Choroid plexus epithelial cell (primary cell): Measurements from ENCODE around the gene ROR2.

Experiments
- DNase-seq: peaks from one replicate; pipeline ENCODE4 v3.0.0-alpha.2; 2010; ENCODE audit warnings: low read depth
- H3K4me3 ChIP-seq: 2 replicates; pipeline ENCODE4 v1.5.1; 2011; ENCODE audit warnings: low read depth, mild to moderate bottlenecking, control low read depth, low read length, moderate library complexity
- CTCF ChIP-seq: conservative IDR thresholded peaks from 2 replicates; pipeline ENCODE4 v1.5.1; 2011; ENCODE audit warnings: low read depth, mild to moderate bottlenecking, control low read depth, inconsistent platforms, low read length, moderate library complexity

The ROR2 gene

GRCh38 chr9:91837981-91838731 lies 111.9 kb downstream of the ROR2 start:
- no peak overlapping the region for H3K4me3 ChIP-seq
- peak; percentile 58 for DNase-seq
- TF ChIP-seq CTCF: no peak

- no peak overlapping the region for H3K4me3 ChIP-seq
- TF ChIP-seq CTCF: no peak
- no peak for DNase-seq
Observed at GRCh38 chr9:91836515-91836914, 113.5 kb downstream of the ROR2 start.

GRCh38 chr9:91835632-91836031 lies 114.4 kb downstream of the ROR2 start:
- no peak for DNase-seq
- H3K4me3 ChIP-seq: no peak overlapping the region
- no peak for TF ChIP-seq CTCF

GRCh38 chr9:91835216-91835615 lies 114.8 kb downstream of the ROR2 start:
- no peak overlapping the region for H3K4me3 ChIP-seq
- TF ChIP-seq CTCF: no peak
- DNase-seq: no peak

- no peak for DNase-seq
- no peak overlapping the region for H3K4me3 ChIP-seq
- TF ChIP-seq CTCF: no peak
Observed at GRCh38 chr9:91834740-91835139, 115.3 kb downstream of the ROR2 start.

GRCh38 chr9:91833878-91834255 lies 116.2 kb downstream of the ROR2 start:
- TF ChIP-seq CTCF: no peak
- no peak for DNase-seq
- no peak overlapping the region for H3K4me3 ChIP-seq
